ENCODE results near the gene HMGCL. TPM values are rescaled to one million over a fixed set of nuclear protein-coding genes. Genes with fewer than 3 reads are reported as not detected.
A peak's percentile ranks its signal among the peaks of the same experiment; 100 is the strongest.

HMGCL gene
- polyA plus RNA-seq, 1 experiment, result 39.5 TPM

DNA sequence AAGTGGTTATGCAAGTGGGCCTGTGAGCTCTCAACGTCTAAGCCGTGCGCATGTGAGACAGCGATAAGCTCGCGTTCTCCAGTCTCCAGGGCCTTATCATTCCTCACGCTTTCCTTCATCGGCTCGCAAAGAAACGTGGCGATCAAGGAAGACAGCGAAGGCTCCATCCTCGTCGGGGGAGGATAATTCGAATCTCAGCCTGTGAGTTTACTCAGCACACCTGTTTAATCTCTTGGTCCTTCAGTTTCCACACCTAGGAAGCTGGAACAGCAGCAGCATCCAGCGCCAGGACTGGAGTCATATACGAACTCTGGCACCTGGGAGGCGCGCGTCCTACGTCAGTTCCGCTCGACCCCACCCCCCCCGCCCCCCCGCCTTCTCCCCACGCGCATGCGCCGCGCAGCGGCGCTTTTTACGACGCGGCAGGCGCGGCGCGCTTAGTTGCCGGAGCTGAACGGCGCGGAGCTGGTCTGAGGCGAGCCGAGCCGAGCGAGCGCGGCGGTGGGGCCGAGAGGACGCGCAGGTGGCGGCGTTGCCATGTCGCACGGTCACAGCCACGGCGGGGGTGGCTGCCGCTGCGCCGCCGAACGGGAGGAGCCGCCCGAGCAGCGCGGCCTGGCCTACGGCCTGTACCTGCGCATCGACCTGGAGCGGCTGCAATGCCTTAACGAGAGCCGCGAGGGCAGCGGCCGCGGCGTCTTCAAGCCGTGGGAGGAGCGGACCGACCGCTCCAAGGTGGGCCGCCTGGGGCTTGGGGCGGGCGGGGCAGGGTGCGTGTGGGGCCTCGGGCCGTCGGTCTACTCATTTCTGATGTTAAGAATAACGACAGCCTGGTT, 47.0 kb downstream of the HMGCL start, which contains the start of gene PITHD1:
Gene PITHD1, plus strand, starts transcription at position 440 of the 836 bp plus-strand sequence. Its CDS starts 98 bp downstream, at position 538.
- POLR2A ChIA-PET, result interaction anchor here (0.6 to 1.4 kb wide), 6 partner anchors 10 to 442 kb away, joined by 3 to 8 read pairs (median 5); partner anchors contain the start of genes LYPLA2 and RPL11

DNA sequence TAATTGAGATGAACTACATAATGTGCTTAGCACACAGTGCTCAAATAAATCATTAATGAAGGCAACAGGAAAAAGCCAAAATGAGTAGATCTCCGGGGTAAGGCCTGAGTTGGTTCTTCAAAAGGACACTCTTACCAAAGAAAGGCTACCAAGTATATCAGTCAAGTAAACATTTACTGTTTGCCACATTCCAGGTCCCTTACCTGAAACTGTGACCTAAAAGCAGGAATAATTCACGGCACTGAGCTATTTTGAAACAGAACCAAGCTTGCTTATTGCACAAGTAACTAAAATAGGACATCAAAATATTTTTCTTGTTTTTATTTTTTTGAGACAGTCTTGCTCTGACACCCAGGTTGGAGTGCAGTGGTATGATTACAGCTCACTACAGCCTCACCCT, 49.0 kb downstream of the HMGCL start:
- DNase-seq (ENCODE audit: low read depth, low spot score), result no peak
- TF ChIP-seq CTCF (IDR thresholded peaks at IDR 0.05; ENCODE audit: low read depth, low read length), result no peak
- H3K27me3 ChIP-seq (ENCODE audit: control insufficient read depth, insufficient read depth, low read length), result no peaks in the 10 kb centered on the region
- H3K4me3 ChIP-seq (ENCODE audit: low read depth, low read length), result no peak overlapping the region
- no peak overlapping the region for H3K27ac ChIP-seq (ENCODE audit: low read depth, low read length)
- ChIA-PET POLR2A (no interaction called here), CTCF (interaction anchor here (1.2 kb wide), 1 partner anchor 140 kb away, joined by 3 read pairs; no protein-coding TSS in a partner anchor)
- no peaks in the 10 kb centered on the region for H3K9me3 ChIP-seq (ENCODE audit: control insufficient read depth, insufficient read depth, low read length)

More for the DNA sequence above, 47.0 kb downstream of the HMGCL start, which contains the start of gene PITHD1:
- Histone ChIP-seq H3K9me3 (ENCODE audit: control insufficient read depth, insufficient read depth, low read length) (no peaks in the 10 kb centered on the region), H3K27me3 (ENCODE audit: control insufficient read depth, insufficient read depth, low read length) (no peaks in the 10 kb centered on the region), H3K4me3 (ENCODE audit: low read depth, low read length) (peak within 1 kb of the TSS; percentile 85), H3K27ac (ENCODE audit: low read depth, low read length) (peak within 1 kb of the TSS; percentile 89)
- DNase-seq (ENCODE audit: low read depth, low spot score), result peak; percentile 46
- TF ChIP-seq CTCF (IDR thresholded peaks at IDR 0.05; ENCODE audit: low read depth, low read length), result no peak
- CTCF ChIA-PET, result interaction anchor here (0.9 to 1.4 kb wide), 2 partner anchors 91 to 139 kb away, joined by 3 read pairs; no protein-coding TSS in a partner anchor

DNA sequence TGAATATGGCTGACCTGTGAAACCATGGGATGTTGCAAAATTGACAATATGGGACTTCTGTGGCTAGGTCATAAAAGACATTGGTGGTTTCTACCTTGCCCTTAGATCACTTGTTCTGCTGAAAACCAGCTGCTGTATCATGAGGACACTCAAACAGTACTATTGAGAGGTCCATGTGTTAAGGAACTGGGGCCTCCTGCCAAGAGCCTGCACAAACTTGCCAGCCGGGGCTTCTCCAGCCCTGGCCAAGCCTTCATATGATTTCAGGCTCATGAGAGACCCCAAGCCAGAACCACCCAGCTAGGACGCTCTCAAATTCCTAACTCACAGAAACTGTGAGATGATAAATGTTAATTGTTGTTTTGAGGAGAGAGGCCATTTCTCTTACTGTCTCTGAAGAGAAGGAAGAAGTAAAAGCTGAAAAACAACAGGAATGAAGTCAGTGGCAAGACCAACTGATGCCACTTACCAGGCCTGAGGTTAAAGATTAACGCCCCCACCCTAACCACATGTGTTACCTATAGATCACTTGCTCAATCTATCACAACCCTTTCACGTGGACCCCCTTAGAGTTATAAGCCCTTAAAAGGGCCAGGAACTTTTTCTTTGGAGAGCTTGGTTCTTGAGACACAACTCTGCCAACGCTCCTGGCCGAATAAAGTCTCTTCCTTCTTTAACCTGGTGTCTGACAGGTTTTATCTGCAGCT, 50.9 kb downstream of the HMGCL start:
- Histone ChIP-seq H3K27me3 (ENCODE audit: control insufficient read depth, insufficient read depth, low read length) (no peaks in the 10 kb centered on the region), H3K9me3 (ENCODE audit: control insufficient read depth, insufficient read depth, low read length) (no peaks in the 10 kb centered on the region), H3K27ac (ENCODE audit: low read depth, low read length) (no peak overlapping the region), H3K4me3 (ENCODE audit: low read depth, low read length) (no peak overlapping the region)
- TF ChIP-seq CTCF (IDR thresholded peaks at IDR 0.05; ENCODE audit: low read depth, low read length), result no peak
- ChIA-PET POLR2A (no interaction called here), CTCF (interaction anchor here (1.0 kb wide), 1 partner anchor 142 kb away, joined by 5 read pairs; no protein-coding TSS in a partner anchor)
- no peak for DNase-seq (ENCODE audit: low read depth, low spot score)

GRCh38 chr1:23772854-23773242, 52.4 kb downstream of the HMGCL start:
- CTCF ChIA-PET, result interaction anchor here (1.0 kb wide), 1 partner anchor 11 kb away, joined by 3 read pairs; no protein-coding TSS in a partner anchor
- POLR2A ChIA-PET, result no interaction called here
- DNase-seq (ENCODE audit: low read depth, low spot score), result no peak

More at GRCh38 chr1:23772854-23773242, 52.4 kb downstream of the HMGCL start:
- H3K4me3 ChIP-seq (ENCODE audit: low read depth, low read length), result no peak overlapping the region
- H3K9me3 ChIP-seq (ENCODE audit: control insufficient read depth, insufficient read depth, low read length), result no peaks in the 10 kb centered on the region
- H3K27me3 ChIP-seq (ENCODE audit: control insufficient read depth, insufficient read depth, low read length), result no peaks in the 10 kb centered on the region
- no peak for TF ChIP-seq CTCF (IDR thresholded peaks at IDR 0.05; ENCODE audit: low read depth, low read length)
- no peak overlapping the region for H3K27ac ChIP-seq (ENCODE audit: low read depth, low read length)
